ENCODE data around the gene CCDC15.

DNA sequence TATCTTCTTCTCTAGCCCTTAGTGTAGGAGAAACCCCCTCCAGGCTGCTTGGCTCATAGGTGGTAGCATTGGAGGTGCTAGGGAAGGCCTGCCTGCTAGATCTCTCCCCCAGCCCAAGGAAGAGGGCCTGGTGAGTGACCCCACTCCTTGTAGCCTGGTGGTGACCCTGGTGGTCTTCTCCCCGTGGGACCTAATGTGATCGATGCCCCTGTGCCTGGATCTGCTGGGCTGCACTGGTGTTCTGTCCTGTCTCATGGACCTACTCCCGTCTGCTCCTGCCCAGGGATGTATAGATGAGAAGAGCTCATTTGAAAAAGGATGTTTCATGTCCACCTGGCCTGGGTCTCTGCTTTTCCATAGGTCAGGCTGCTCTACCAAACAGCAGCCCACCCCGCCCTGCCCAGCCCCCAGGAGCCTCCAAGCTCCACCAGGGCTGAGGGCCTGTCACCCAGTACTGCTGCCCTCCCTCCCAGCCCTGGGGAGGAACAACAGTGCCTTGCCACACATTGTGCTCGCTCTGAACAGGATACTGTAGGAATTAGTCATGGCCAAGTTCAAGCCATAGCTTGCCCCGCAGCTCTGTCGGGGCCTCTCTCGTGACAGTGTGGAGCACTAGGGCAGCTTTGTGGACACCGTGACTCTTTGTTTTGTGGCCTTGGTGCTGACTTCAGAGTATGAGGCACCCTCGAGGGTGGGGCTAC is 128.8 kb downstream of the CCDC15 start:
- TF ChIP-seq, protein P1, sequence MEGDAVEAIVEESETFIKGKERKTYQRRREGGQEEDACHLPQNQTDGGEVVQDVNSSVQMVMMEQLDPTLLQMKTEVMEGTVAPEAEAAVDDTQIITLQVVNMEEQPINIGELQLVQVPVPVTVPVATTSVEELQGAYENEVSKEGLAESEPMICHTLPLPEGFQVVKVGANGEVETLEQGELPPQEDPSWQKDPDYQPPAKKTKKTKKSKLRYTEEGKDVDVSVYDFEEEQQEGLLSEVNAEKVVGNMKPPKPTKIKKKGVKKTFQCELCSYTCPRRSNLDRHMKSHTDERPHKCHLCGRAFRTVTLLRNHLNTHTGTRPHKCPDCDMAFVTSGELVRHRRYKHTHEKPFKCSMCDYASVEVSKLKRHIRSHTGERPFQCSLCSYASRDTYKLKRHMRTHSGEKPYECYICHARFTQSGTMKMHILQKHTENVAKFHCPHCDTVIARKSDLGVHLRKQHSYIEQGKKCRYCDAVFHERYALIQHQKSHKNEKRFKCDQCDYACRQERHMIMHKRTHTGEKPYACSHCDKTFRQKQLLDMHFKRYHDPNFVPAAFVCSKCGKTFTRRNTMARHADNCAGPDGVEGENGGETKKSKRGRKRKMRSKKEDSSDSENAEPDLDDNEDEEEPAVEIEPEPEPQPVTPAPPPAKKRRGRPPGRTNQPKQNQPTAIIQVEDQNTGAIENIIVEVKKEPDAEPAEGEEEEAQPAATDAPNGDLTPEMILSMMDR (IDR thresholded peaks at IDR 0.05), result no peak
- TF ChIP-seq EP300 (IDR thresholded peaks at IDR 0.05), result no peak
- TF ChIP-seq POLR2AphosphoS5 (IDR thresholded peaks at IDR 0.05), result no peak
